Ishikawa (cell line): ENCODE results near the gene DNAL1.

Source experiments
- CEBPB ChIP-seq: IDR thresholded peaks from 2 replicates; pipeline ENCODE4 v1.6.1; 2012
- CREB1 ChIP-seq: IDR thresholded peaks from 2 replicates; pipeline ENCODE4 v1.6.1; 2012; ENCODE audit warnings: low read depth
- EGR1 ChIP-seq: IDR thresholded peaks from 2 replicates; pipeline ENCODE4 v1.6.1; 2012
- EP300 ChIP-seq: IDR thresholded peaks from 2 replicates; pipeline ENCODE4 v1.6.1; 2012; ENCODE audit warnings: borderline replicate concordance
- FOXM1 ChIP-seq: IDR thresholded peaks from 2 replicates; pipeline ENCODE4 v1.6.1; 2012; ENCODE audit warnings: low read depth, borderline replicate concordance
- MAX ChIP-seq: IDR thresholded peaks from 2 replicates; pipeline ENCODE4 v1.6.1; 2012
- NFIC ChIP-seq: IDR thresholded peaks from 2 replicates; pipeline ENCODE4 v1.6.1; 2012
- RAD21 ChIP-seq: IDR thresholded peaks from 2 replicates; pipeline ENCODE4 v1.6.1; 2012; ENCODE audit warnings: low read depth
- REST ChIP-seq: IDR thresholded peaks from 2 replicates; pipeline ENCODE4 v1.6.1; 2012; ENCODE audit warnings: low read depth, mild to moderate bottlenecking
- TAF1 ChIP-seq: IDR thresholded peaks from 2 replicates; pipeline ENCODE4 v1.6.1; 2012; ENCODE audit warnings: low read depth, mild to moderate bottlenecking
- TCF12 ChIP-seq: IDR thresholded peaks from 2 replicates; pipeline ENCODE4 v1.6.1; 2012; ENCODE audit warnings: low read depth
- TEAD4 ChIP-seq: IDR thresholded peaks from 2 replicates; pipeline ENCODE4 v1.6.1; 2012
- USF1 ChIP-seq: IDR thresholded peaks from 2 replicates; pipeline ENCODE4 v1.6.1; 2012
- YY1 ChIP-seq: IDR thresholded peaks from 2 replicates; pipeline ENCODE4 v1.6.1; 2012; ENCODE audit warnings: low read depth
- ZBTB7A ChIP-seq: IDR thresholded peaks from 2 replicates; pipeline ENCODE4 v1.6.1; 2012; ENCODE audit warnings: low read depth

DNAL1 gene

GRCh38 chr14:73616831-73617230 lies 28.0 kb upstream of the DNAL1 start:
- TF ChIP-seq EGR1 (no peak), TCF12 (no peak), CEBPB (no peak), FOXM1 (no peak), NFIC (no peak), CREB1 (no peak), YY1 (no peak)

- TF ChIP-seq CEBPB (no peak), CREB1 (no peak), YY1 (no peak), REST (no peak), FOXM1 (no peak), EP300 (no peak), TCF12 (no peak), ZBTB7A (no peak), EGR1 (no peak), RAD21 (no peak), TAF1 (no peak), MAX (no peak), TEAD4 (no peak), NFIC (no peak)
These were observed 25.3 kb upstream of the DNAL1 start for GRCh38 chr14:73619524-73619923.

GRCh38 chr14:73620268-73620667 lies 24.5 kb upstream of the DNAL1 start:
- TF ChIP-seq CREB1 (no peak), YY1 (no peak), REST (no peak), RAD21 (no peak), EP300 (no peak), USF1 (no peak), TCF12 (no peak), CEBPB (no peak), ZBTB7A (no peak), TEAD4 (no peak), TAF1 (no peak), NFIC (no peak), FOXM1 (no peak), EGR1 (no peak), MAX (no peak)

- TF ChIP-seq USF1 = no peak
- no peak for TF ChIP-seq EGR1
- TF ChIP-seq FOXM1 = no peak
- TF ChIP-seq NFIC = no peak
- no peak for TF ChIP-seq EP300
- TF ChIP-seq CREB1 = no peak
- no peak for TF ChIP-seq CEBPB
- TF ChIP-seq TEAD4 = no peak
- no peak for TF ChIP-seq YY1
- no peak for TF ChIP-seq TCF12
These were observed 21.2 kb upstream of the DNAL1 start for GRCh38 chr14:73623504-73624054.

GRCh38 chr14:73625706-73626105 lies 19.1 kb upstream of the DNAL1 start:
- TF ChIP-seq NFIC (no peak), MAX (no peak), EGR1 (no peak), CREB1 (no peak), CEBPB (no peak), USF1 (no peak)
